Stomach (tissue), 4 donors: ENCODE data around the gene HOXD13.

Experiments
- POLR2A ChIP-seq, 4 donors: fragments of 450-650 bp; IDR thresholded peaks; one replicate each; pipeline ENCODE4 v1.6.1; 2016; ENCODE audit warnings: antibody characterized with exemption in 4 of 4, control low read depth in 2 of 4, mild to moderate bottlenecking in 1 of 4, moderate library complexity in 1 of 4
- TF ChIP-seq, protein P1 (sequence below), 7 experiments: fragments of 450-650 bp in 4 of 7; fragments of 200-600 bp in 3 of 7; sonication (generic) in 3 of 7; IDR thresholded peaks; one replicate each; pipeline ENCODE4 v1.5.1; 2016 to 2019; ENCODE audit warnings: antibody characterized with exemption in 7 of 7, control low read depth in 2 of 7, mild to moderate bottlenecking in 1 of 7

DNA sequence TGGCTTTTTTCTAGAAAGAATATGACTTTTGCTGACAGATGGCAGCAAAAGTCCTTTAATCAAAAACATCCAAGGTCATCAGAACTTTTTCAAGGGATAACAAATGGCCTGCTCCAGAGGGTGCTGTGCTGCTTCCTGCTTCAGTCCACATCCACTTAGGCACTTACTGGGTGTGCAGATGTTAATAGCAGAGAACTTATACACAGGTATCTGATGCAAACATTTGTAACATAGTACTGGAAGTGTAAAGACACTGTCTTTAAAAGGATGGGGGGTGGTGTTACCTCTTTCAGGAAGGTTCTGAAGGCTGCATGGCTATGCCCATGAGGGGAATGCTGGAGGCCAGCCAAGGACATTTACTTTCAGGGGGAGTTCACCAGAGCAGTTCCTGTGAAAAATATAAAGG is 42.5 kb downstream of the HOXD13 start:
- TF ChIP-seq POLR2A (IDR thresholded peaks at IDR 0.05) = no peak
- TF ChIP-seq, protein P1, sequence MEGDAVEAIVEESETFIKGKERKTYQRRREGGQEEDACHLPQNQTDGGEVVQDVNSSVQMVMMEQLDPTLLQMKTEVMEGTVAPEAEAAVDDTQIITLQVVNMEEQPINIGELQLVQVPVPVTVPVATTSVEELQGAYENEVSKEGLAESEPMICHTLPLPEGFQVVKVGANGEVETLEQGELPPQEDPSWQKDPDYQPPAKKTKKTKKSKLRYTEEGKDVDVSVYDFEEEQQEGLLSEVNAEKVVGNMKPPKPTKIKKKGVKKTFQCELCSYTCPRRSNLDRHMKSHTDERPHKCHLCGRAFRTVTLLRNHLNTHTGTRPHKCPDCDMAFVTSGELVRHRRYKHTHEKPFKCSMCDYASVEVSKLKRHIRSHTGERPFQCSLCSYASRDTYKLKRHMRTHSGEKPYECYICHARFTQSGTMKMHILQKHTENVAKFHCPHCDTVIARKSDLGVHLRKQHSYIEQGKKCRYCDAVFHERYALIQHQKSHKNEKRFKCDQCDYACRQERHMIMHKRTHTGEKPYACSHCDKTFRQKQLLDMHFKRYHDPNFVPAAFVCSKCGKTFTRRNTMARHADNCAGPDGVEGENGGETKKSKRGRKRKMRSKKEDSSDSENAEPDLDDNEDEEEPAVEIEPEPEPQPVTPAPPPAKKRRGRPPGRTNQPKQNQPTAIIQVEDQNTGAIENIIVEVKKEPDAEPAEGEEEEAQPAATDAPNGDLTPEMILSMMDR (IDR thresholded peaks at IDR 0.05) = no peak
